Liver (tissue), 9 donors: ENCODE results near the gene RHNO1. TPM values are rescaled to one million over a fixed set of nuclear protein-coding genes. Genes with fewer than 3 reads are reported as not detected.

Source experiments
- DNase-seq: peaks from one replicate; pipeline ENCODE4 v3.0.0-alpha.2; 2017; ENCODE audit warnings: low spot score
- H3K27ac ChIP-seq, 2 donors: one replicate each; pipeline ENCODE4 v1.7.0; 2013; ENCODE audit warnings: inconsistent platforms in 2 of 2, low read length in 2 of 2, control low read depth in 1 of 2, low read depth in 1 of 2, mild to moderate bottlenecking in 1 of 2
- H3K27me3 ChIP-seq, 4 donors: one replicate each; pipeline versions ENCODE4 v1.6.1 to v1.7.0; 2013; ENCODE audit warnings: low read length in 3 of 4, inconsistent platforms in 1 of 4, mild to moderate bottlenecking in 1 of 4, moderate library complexity in 1 of 4; ENCODE audit not compliant: control insufficient read depth in 4 of 4, insufficient read depth in 4 of 4
- H3K36me3 ChIP-seq, 4 donors: one replicate each; pipeline versions ENCODE4 v1.6.1 to v1.7.0; 2013; ENCODE audit warnings: low read length in 3 of 4, mild to moderate bottlenecking in 3 of 4, low read depth in 1 of 4, moderate library complexity in 1 of 4; ENCODE audit not compliant: control insufficient read depth in 4 of 4, insufficient read depth in 3 of 4
- H3K4me1 ChIP-seq, 4 donors: one replicate each; pipeline versions ENCODE4 v1.6.1 to v1.7.0; 2013; ENCODE audit warnings: low read length in 3 of 4, mild to moderate bottlenecking in 3 of 4, moderate library complexity in 1 of 4; ENCODE audit not compliant: control insufficient read depth in 4 of 4, insufficient read depth in 4 of 4
- H3K4me3 ChIP-seq, 3 donors: one replicate each; pipeline versions ENCODE4 v1.6.1 to v1.7.0; 2013; ENCODE audit warnings: low read length in 3 of 3, control low read depth in 1 of 3, low read depth in 1 of 3, mild to moderate bottlenecking in 1 of 3
- H3K9ac ChIP-seq, 2 donors: one replicate each; pipeline ENCODE4 v1.7.0; 2013; ENCODE audit warnings: low read length in 2 of 2, mild to moderate bottlenecking in 2 of 2, moderate library complexity in 2 of 2, control low read depth in 1 of 2, low read depth in 1 of 2
- H3K9me3 ChIP-seq, 4 donors: one replicate each; pipeline versions ENCODE4 v1.6.1 to v1.7.0; 2013; ENCODE audit warnings: low read length in 3 of 4; ENCODE audit not compliant: control insufficient read depth in 4 of 4
- ATF3 ChIP-seq: IDR thresholded peaks from 2 replicates; pipeline ENCODE4 v1.6.1; 2016; ENCODE audit warnings: antibody characterized with exemption
- CTCF ChIP-seq: fragments of 150-350 bp; IDR thresholded peaks from 2 replicates; pipeline ENCODE4 v1.5.1; 2017; ENCODE audit warnings: improper control_type of control experiment, low read depth, low read length; ENCODE audit not compliant: missing input control
- EGR1 ChIP-seq, 2 donors: IDR thresholded peaks; 2 replicates each; pipeline ENCODE4 v1.6.1; 2016 to 2018; ENCODE audit warnings: antibody characterized with exemption in 2 of 2, low read depth in 2 of 2
- FOXA1 ChIP-seq: IDR thresholded peaks from 2 replicates; pipeline ENCODE4 v1.6.1; 2016; ENCODE audit warnings: antibody characterized with exemption
- FOXA2 ChIP-seq: IDR thresholded peaks from 2 replicates; pipeline ENCODE4 v1.6.1; 2016; ENCODE audit warnings: antibody characterized with exemption
- GABPA ChIP-seq, 2 donors: IDR thresholded peaks in 1 of 2; conservative IDR thresholded peaks in 1 of 2; 2 replicates each; pipeline ENCODE4 v1.6.1; 2016; ENCODE audit warnings: antibody characterized with exemption in 2 of 2, mild to moderate bottlenecking in 1 of 2, moderate library complexity in 1 of 2
- HNF4A ChIP-seq, 2 donors: conservative IDR thresholded peaks; 2 replicates each; pipeline ENCODE4 v1.6.1; 2016; ENCODE audit warnings: antibody characterized with exemption in 2 of 2, mild to moderate bottlenecking in 2 of 2
- HNF4G ChIP-seq: IDR thresholded peaks from 2 replicates; pipeline ENCODE4 v1.6.1; 2016; ENCODE audit warnings: antibody characterized with exemption
- JUND ChIP-seq, 2 donors: IDR thresholded peaks; 2 replicates each; pipeline ENCODE4 v1.6.1; 2016; ENCODE audit warnings: antibody characterized with exemption in 2 of 2
- MAX ChIP-seq: IDR thresholded peaks from 2 replicates; pipeline ENCODE4 v1.6.1; 2016; ENCODE audit warnings: antibody characterized with exemption
- NR2F2 ChIP-seq: IDR thresholded peaks from 2 replicates; pipeline ENCODE4 v1.6.1; 2016; ENCODE audit warnings: antibody characterized with exemption
- RAD21 ChIP-seq, 2 donors: IDR thresholded peaks; 2 replicates each; pipeline ENCODE4 v1.6.1; 2016; ENCODE audit warnings: antibody characterized with exemption in 2 of 2, mild to moderate bottlenecking in 2 of 2
- REST ChIP-seq: IDR thresholded peaks from 2 replicates; pipeline ENCODE4 v1.6.1; 2016; ENCODE audit warnings: antibody characterized with exemption, mild to moderate bottlenecking
- RXRA ChIP-seq, 2 donors: IDR thresholded peaks; 2 replicates each; pipeline ENCODE4 v1.6.1; 2017 to 2018; ENCODE audit warnings: antibody characterized with exemption in 2 of 2, mild to moderate bottlenecking in 1 of 2
- SP1 ChIP-seq: IDR thresholded peaks from 2 replicates; pipeline ENCODE4 v1.6.1; 2018; ENCODE audit warnings: antibody characterized with exemption, mild to moderate bottlenecking
- TAF1 ChIP-seq: conservative IDR thresholded peaks from 2 replicates; pipeline ENCODE4 v1.6.1; 2016; ENCODE audit warnings: antibody characterized with exemption, mild to moderate bottlenecking
- YY1 ChIP-seq: IDR thresholded peaks from 2 replicates; pipeline ENCODE4 v1.6.1; 2016; ENCODE audit warnings: antibody characterized with exemption, mild to moderate bottlenecking
- ZBTB33 ChIP-seq: IDR thresholded peaks from 2 replicates; pipeline ENCODE4 v1.6.1; 2016; ENCODE audit warnings: antibody characterized with exemption
- WGBS: extraction: QIAGEN DNeasy Blood & Tissue Kit; methylation state at CpG from one replicate; pipeline ENCODE4 v1.1.7; 2013; 5-methylcytosine and 5-hydroxymethylcytosine counted together
- polyA plus RNA-seq, 2 donors: library from polyadenylated mRNA; stranded (reverse) in 1 of 2; unstranded in 1 of 2; fragments of 200-250 nt in 1 of 2; fragments of >200 nt in 1 of 2; fragmentation: Nextera tagmentation in 1 of 2; extraction: Ambion mirVana in 1 of 2; gene quantifications; one replicate each; pipeline versions ENCODE4 v1.2.1 to v1.2.3, GENCODE V29; 2013 to 2015
- total RNA-seq, 2 donors: library from RNA; depleted of rRNA; stranded (reverse); fragments of >200 nt; gene quantifications; one replicate each; pipeline ENCODE4 v1.2.3, GENCODE V29; 2014
- donor health status: healthy.
- donor health status: healthy.
- donor health status: healthy.
- donor health status: healthy.
- donor health status: healthy.

Gene RHNO1
- total and polyA plus RNA-seq, 4 donors = 1.4 to 14.5 (median 2.8) TPM

- DNase-seq = no peak
- TF ChIP-seq GABPA (IDR thresholded peaks at IDR 0.05 in 1 of 2, conservative IDR thresholded peaks at IDR 0.05 in 1 of 2) = peak in 1 of 2 donors; percentile 58
- no peak for TF ChIP-seq FOXA2
- TF ChIP-seq RXRA (IDR thresholded peaks at IDR 0.05) = peak in 1 of 2 donors; percentile 21
- peak; percentile 83 for TF ChIP-seq NR2F2
- H3K9me3 ChIP-seq = no peaks in the 10 kb centered on the region
- H3K9ac ChIP-seq = no peak overlapping the region
- 66% methylated on average over 6 of the region's 6 CpGs for WGBS
- peaks cover 0 to 10% (median 2%) of the 10 kb centered on the region in 4 donors for H3K36me3 ChIP-seq
- no peaks in the 10 kb centered on the region for H3K27me3 ChIP-seq
- H3K4me3 ChIP-seq = no peak overlapping the region
- peaks cover 2 to 10% (median 8%) of the 10 kb centered on the region in 4 donors for H3K4me1 ChIP-seq
- H3K27ac ChIP-seq = peak overlapping the region in 1 of 2 donors; percentile 9
Measured at GRCh38 chr12:2845280-2845679, 31.7 kb upstream of the RHNO1 start.

- Histone ChIP-seq H3K9ac (no peak overlapping the region), H3K36me3 (no peaks in the 10 kb centered on the region), H3K27me3 (no peaks in the 10 kb centered on the region), H3K27ac (no peak overlapping the region), H3K9me3 (no peaks in the 10 kb centered on the region), H3K4me1 (peaks cover 2 to 10% (median 8%) of the 10 kb centered on the region in 4 donors), H3K4me3 (no peak overlapping the region)
- DNase-seq = no peak
- TF ChIP-seq HNF4G (no peak), JUND (IDR thresholded peaks at IDR 0.05) (no peak), EGR1 (IDR thresholded peaks at IDR 0.05; ENCODE audit: low read depth in 2 of 2) (no peak), TAF1 (no peak), RAD21 (IDR thresholded peaks at IDR 0.05) (no peak), FOXA1 (no peak), NR2F2 (no peak), ZBTB33 (no peak), MAX (no peak), RXRA (IDR thresholded peaks at IDR 0.05) (no peak), YY1 (no peak), REST (no peak), SP1 (no peak), ATF3 (no peak), CTCF (no peak), GABPA (IDR thresholded peaks at IDR 0.05 in 1 of 2, conservative IDR thresholded peaks at IDR 0.05 in 1 of 2) (no peak), FOXA2 (no peak), HNF4A (conservative IDR thresholded peaks at IDR 0.05) (no peak)
- WGBS = 98% methylated on average over 3 of the region's 3 CpGs
Measured at GRCh38 chr12:2851931-2852330, 25.1 kb upstream of the RHNO1 start.
